Measurements from ENCODE around the gene CSNK1G3.

CSNK1G3 gene

DNA sequence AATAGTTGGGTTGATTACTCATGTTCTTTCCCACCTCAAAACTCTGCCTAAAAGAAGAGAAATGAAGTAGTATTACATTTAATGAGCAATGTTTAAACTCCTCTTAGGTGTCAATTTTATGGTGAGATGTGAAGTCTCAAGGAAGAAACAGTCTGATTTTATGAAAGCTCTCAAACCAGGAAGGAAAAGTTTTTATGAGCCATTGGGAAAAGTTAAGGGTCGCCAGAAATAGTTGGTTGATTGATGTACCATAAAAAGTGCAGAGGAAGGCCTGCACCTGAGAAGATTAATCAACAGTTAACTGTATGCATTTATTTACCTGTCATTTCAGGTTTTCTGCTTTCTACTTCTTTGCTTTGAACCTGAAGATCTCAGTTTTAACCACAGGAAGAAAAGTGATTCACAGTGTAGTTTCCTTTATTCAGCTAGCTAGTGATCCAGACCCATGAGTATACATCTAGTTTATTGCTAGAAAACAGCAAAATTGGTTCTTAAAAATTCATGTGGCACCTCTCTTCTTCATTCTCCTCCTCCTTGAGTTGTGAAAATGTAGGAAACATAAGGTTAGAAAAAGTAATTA is 133.1 kb downstream of the CSNK1G3 start:
- no peak overlapping the region for H3K4me3 ChIP-seq (ENCODE audit: low read depth, low read length)
- no peak for DNase-seq (ENCODE audit: low read depth)
- no peak for TF ChIP-seq CTCF (IDR thresholded peaks at IDR 0.05; ENCODE audit: low read depth, low read length)
- no peak for TF ChIP-seq POLR2A (IDR thresholded peaks at IDR 0.05; ENCODE audit: extremely low read depth, insufficient read length)

GRCh38 chr5:123647066-123647465 is 135.1 kb downstream of the CSNK1G3 start:
- H3K4me3 ChIP-seq (ENCODE audit: low read depth, low read length), result no peak overlapping the region
- DNase-seq (ENCODE audit: low read depth), result peak; percentile 21
- TF ChIP-seq MAX (IDR thresholded peaks at IDR 0.05; ENCODE audit: low read depth, low read length) (no peak), MYC (IDR thresholded peaks at IDR 0.05; ENCODE audit: low read depth, low read length) (no peak), POLR2A (IDR thresholded peaks at IDR 0.05; ENCODE audit: extremely low read depth, insufficient read length) (no peak), CTCF (IDR thresholded peaks at IDR 0.05; ENCODE audit: low read depth, low read length) (no peak)

GRCh38 chr5:123651234-123651633 is 139.3 kb downstream of the CSNK1G3 start:
- TF ChIP-seq MAX (IDR thresholded peaks at IDR 0.05; ENCODE audit: low read depth, low read length), result no peak
- no peak for TF ChIP-seq POLR2A (IDR thresholded peaks at IDR 0.05; ENCODE audit: extremely low read depth, insufficient read length)
- TF ChIP-seq CTCF (IDR thresholded peaks at IDR 0.05; ENCODE audit: low read depth, low read length), result no peak
- TF ChIP-seq MYC (IDR thresholded peaks at IDR 0.05; ENCODE audit: low read depth, low read length), result no peak
- no peak overlapping the region for H3K4me3 ChIP-seq (ENCODE audit: low read depth, low read length)
- no peak for DNase-seq (ENCODE audit: low read depth)

GRCh38 chr5:123659011-123659410 is 147.0 kb downstream of the CSNK1G3 start:
- no peak overlapping the region for H3K4me3 ChIP-seq (ENCODE audit: low read depth, low read length)
- TF ChIP-seq MAX (IDR thresholded peaks at IDR 0.05; ENCODE audit: low read depth, low read length) (no peak), MYC (IDR thresholded peaks at IDR 0.05; ENCODE audit: low read depth, low read length) (no peak), POLR2A (IDR thresholded peaks at IDR 0.05; ENCODE audit: extremely low read depth, insufficient read length) (no peak), CTCF (IDR thresholded peaks at IDR 0.05; ENCODE audit: low read depth, low read length) (no peak)
- DNase-seq (ENCODE audit: low read depth), result no peak

DNA sequence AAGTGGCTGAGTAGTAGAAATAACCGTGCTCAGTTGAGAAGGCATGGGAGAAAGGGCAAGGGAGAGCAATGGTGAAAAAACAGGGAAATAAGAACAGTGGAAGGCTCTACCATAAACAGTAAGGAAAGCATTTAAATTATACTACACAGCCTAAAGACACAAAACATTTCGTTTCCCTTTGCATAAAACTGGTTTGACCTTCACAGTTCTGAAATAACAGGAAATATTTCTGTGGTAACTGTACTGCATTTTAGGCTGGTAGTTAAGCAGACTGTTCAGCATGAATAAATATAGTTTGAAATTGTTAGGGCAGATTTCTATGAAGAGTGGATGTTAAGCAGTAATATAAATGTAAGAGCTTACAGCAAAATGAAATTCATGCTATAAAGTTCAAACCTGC is 147.5 kb downstream of the CSNK1G3 start:
- no peak for DNase-seq (ENCODE audit: low read depth)
- TF ChIP-seq MYC (IDR thresholded peaks at IDR 0.05; ENCODE audit: low read depth, low read length), result no peak

GRCh38 chr5:123664961-123665360 is 153.0 kb downstream of the CSNK1G3 start:
- TF ChIP-seq MYC (IDR thresholded peaks at IDR 0.05; ENCODE audit: low read depth, low read length) (no peak), MAX (IDR thresholded peaks at IDR 0.05; ENCODE audit: low read depth, low read length) (no peak), POLR2A (IDR thresholded peaks at IDR 0.05; ENCODE audit: extremely low read depth, insufficient read length) (no peak), CTCF (IDR thresholded peaks at IDR 0.05; ENCODE audit: low read depth, low read length) (no peak)
- no peak for DNase-seq (ENCODE audit: low read depth)
- no peak overlapping the region for H3K4me3 ChIP-seq (ENCODE audit: low read depth, low read length)

More for the DNA sequence above, 147.5 kb downstream of the CSNK1G3 start:
- no peak overlapping the region for H3K4me3 ChIP-seq (ENCODE audit: low read depth, low read length)

Measured in NB4 (cell line).